ENCODE data around the gene DNAH3. TPM values are rescaled to one million over a fixed set of nuclear protein-coding genes. Genes with fewer than 3 reads are reported as not detected.
A peak's percentile ranks its signal among the peaks of the same experiment; 100 is the strongest.

DNAH3 gene
- total and polyA plus RNA-seq, 2 of the 13 experiments (the other 11 are each of a cell fraction or from before 2014, with no cell fraction given): 0.07 to 0.08 TPM

GRCh38 chr16:20901436-20902112 lies 249.1 kb downstream of the DNAH3 start (continued):
- TF ChIP-seq ZBTB21 (CRISPR knock-in tag; IDR thresholded peaks at IDR 0.05) (0 out of 2 replicates have a peak, but pooled peaks have one; percentile 17), ZBTB33 (CRISPR knock-in tag; IDR thresholded peaks at IDR 0.05) (peak; percentile 51; the same call in 1 of the 2 replicates), RAD21 (CRISPR knock-in tag; IDR thresholded peaks at IDR 0.05) (0 out of 2 replicates have a peak, but pooled peaks have one; percentile 4)

- no peaks in the 10 kb centered on the region for H3K9me3 ChIP-seq (ENCODE audit: low read length)
- H3K4me3 ChIP-seq (replicated peaks in 1 of 3; ENCODE audit: insufficient read depth in 1 of 3, low read depth in 2 of 3, low read length in 3 of 3): peak overlapping the region; percentile 83 to 95 (median 87)
- WGBS (ENCODE audit: low lambda C conversion rate): under 1% methylated on average over 20 of the region's 20 CpGs
- peaks cover 2 to 16% of the 10 kb centered on the region in 2 experiments for H3K36me3 ChIP-seq (replicated peaks in 1 of 2; ENCODE audit: control insufficient read depth in 1 of 2, insufficient read depth in 2 of 2, low read length in 2 of 2)
- in situ Hi-C loops (cut with HindIII; ENCODE audit: extremely low pct_ligation_motif_present, low pct_unique_long_range_greater_than_20kb) (no loop called here), intact Hi-C loops (cut with micrococcal nuclease; ENCODE audit: unreplicated experiment) (no loop called here)
- no peak overlapping the region for H2AFZ ChIP-seq (ENCODE audit: low read length)
- no peak for DNase-seq (ENCODE audit: low spot score)
- no peaks in the 10 kb centered on the region; a peak in 1 of 5 replicates for H3K27me3 ChIP-seq (ENCODE audit: control insufficient read depth in 1 of 2, insufficient read depth in 2 of 2, low read length in 2 of 2)
- H3K79me2 ChIP-seq (ENCODE audit: insufficient read depth, low read length): peaks cover 71% of the 10 kb centered on the region
- ChIA-PET POLR2A (interaction anchor here (1.1 to 3.4 kb wide), 10 partner anchors 8 to 399 kb away, joined by 3 to 20 read pairs (median 8); partner anchors contain the start of genes ERI2 and REXO5), CTCF (ENCODE audit: low intra/inter-chr PET ratio, low total read pairs) (no interaction called here)
- H3K4me1 ChIP-seq (ENCODE audit: insufficient read depth, low read length): peaks cover 80% of the 10 kb centered on the region
- BruUV-seq (replicated peaks): no TSS peak
- H3K4me2 ChIP-seq (ENCODE audit: low read depth, low read length): peak overlapping the region; percentile 93
- peak overlapping the region; percentile 94 for H3K27ac ChIP-seq (ENCODE audit: extremely low read length, insufficient read depth, low read length)
- no peak for FAIRE-seq
- peaks cover 9% of the 10 kb centered on the region; the same call in 1 of the 2 replicates for H4K20me1 ChIP-seq (ENCODE audit: insufficient read depth, low read length)
- peak; percentile 19 for ATAC-seq
- peak overlapping the region; percentile 95 for H3K9ac ChIP-seq (ENCODE audit: insufficient read depth, low read depth, low read length)
- TF ChIP-seq ZNF546 (CRISPR knock-in tag; conservative IDR thresholded peaks at IDR 0.05) (0 out of 2 replicates have a peak, but pooled peaks have one; percentile 79), ZSCAN9 (CRISPR knock-in tag; IDR thresholded peaks at IDR 0.05; ENCODE audit: borderline replicate concordance) (no peak), ZNF589 (CRISPR knock-in tag; conservative IDR thresholded peaks at IDR 0.05) (0 out of 2 replicates have a peak, but pooled peaks have one; percentile 9), DPF2 (CRISPR knock-in tag; IDR thresholded peaks at IDR 0.05; ENCODE audit: borderline replicate concordance, low read depth) (no peak), KLF12 (CRISPR knock-in tag; IDR thresholded peaks at IDR 0.05; ENCODE audit: borderline replicate concordance) (no peak), TRIM22 (IDR thresholded peaks at IDR 0.05) (no peak), SNRNP70 (IDR thresholded peaks at IDR 0.05; ENCODE audit: low read depth, low read length) (no peak), ZNF160 (CRISPR knock-in tag; IDR thresholded peaks at IDR 0.05) (peak; percentile 9; the same call in 1 of the 2 replicates), SCMH1 (CRISPR knock-in tag; IDR thresholded peaks at IDR 0.05; ENCODE audit: borderline replicate concordance) (no peak), REL (CRISPR knock-in tag; conservative IDR thresholded peaks at IDR 0.05) (no peak; the same call in 1 of the 2 replicates), SRSF4 (IDR thresholded peaks at IDR 0.05; ENCODE audit: low read depth, low read length, poor library complexity, severe bottlenecking) (no peak), TOPORS (CRISPR knock-in tag; IDR thresholded peaks at IDR 0.05) (no peak), TBX2 (CRISPR knock-in tag; IDR thresholded peaks at IDR 0.05; ENCODE audit: borderline replicate concordance) (no peak), RBFOX2 (IDR thresholded peaks at IDR 0.05; ENCODE audit: low read depth, low read length) (peak; percentile 75), KAT7 (CRISPR knock-in tag; IDR thresholded peaks at IDR 0.05; ENCODE audit: borderline replicate concordance) (no peak), DR1 (CRISPR knock-in tag; IDR thresholded peaks at IDR 0.05) (no peak), HOXD1 (CRISPR knock-in tag; IDR thresholded peaks at IDR 0.05) (peak; percentile 14; the same call in 1 of the 2 replicates), ZNF678 (CRISPR knock-in tag; IDR thresholded peaks at IDR 0.05) (0 out of 2 replicates have a peak, but pooled peaks have one; percentile 6)
These were observed 249.6 kb downstream of the DNAH3 start for GRCh38 chr16:20901068-20901435.

All from HepG2 (cell line).